HFF-Myc (cell line): Measurements from ENCODE around the gene FGF4.

Source experiments
- DNase-seq: peaks from one replicate; pipeline ENCODE4 v3.0.0-alpha.2; 2011; ENCODE audit warnings: low read depth; ENCODE audit errors: extremely low read depth
- H3K4me3 ChIP-seq: replicated peaks from 2 replicates; pipeline ENCODE4 v1.5.1; 2011; ENCODE audit warnings: low read depth, mild to moderate bottlenecking, control low read depth, low read length
- CTCF ChIP-seq: IDR thresholded peaks from 2 replicates; pipeline ENCODE4 v1.5.1; 2012; ENCODE audit warnings: mild to moderate bottlenecking, low read depth, low read length, control low read depth; ENCODE audit errors: missing control alignments

Gene FGF4

DNA sequence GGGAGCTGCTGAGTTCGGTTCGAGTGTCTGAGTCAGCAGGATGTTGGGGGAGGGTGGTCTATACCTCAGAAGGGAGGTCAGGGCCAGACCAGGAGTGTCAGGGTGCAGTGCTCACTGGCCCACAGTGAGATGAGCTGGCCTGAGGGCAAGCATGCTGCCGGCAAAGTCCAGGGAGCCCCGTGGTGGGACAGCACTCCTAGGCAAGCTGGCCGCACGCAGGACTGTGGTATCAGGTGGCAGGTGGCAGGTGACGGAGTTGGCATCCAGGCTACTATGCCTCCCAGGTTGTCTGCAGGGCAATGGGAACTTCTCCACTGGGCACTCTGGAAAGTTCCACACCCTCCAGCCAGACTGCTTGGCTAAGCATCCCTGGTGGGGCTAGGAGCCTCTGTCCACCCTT, 39.3 kb upstream of the FGF4 start:
- DNase-seq: no peak
- no peak overlapping the region for H3K4me3 ChIP-seq
- no peak for TF ChIP-seq CTCF

GRCh38 chr11:69813839-69814238, 38.7 kb upstream of the FGF4 start:
- H3K4me3 ChIP-seq: no peak overlapping the region
- DNase-seq: no peak
- TF ChIP-seq CTCF: no peak

GRCh38 chr11:69812946-69813345, 37.8 kb upstream of the FGF4 start:
- no peak overlapping the region for H3K4me3 ChIP-seq
- no peak for TF ChIP-seq CTCF
- DNase-seq: no peak

GRCh38 chr11:69812256-69812655, 37.1 kb upstream of the FGF4 start:
- no peak overlapping the region for H3K4me3 ChIP-seq
- no peak for DNase-seq
- TF ChIP-seq CTCF: no peak

GRCh38 chr11:69811431-69811830, 36.3 kb upstream of the FGF4 start:
- TF ChIP-seq CTCF: no peak
- DNase-seq: no peak
- H3K4me3 ChIP-seq: no peak overlapping the region

- no peak for DNase-seq
- no peak overlapping the region for H3K4me3 ChIP-seq
- TF ChIP-seq CTCF: no peak
These were observed 35.4 kb upstream of the FGF4 start for GRCh38 chr11:69810289-69811118.
